HG02840 (cell line): ENCODE data around the gene STK11.
"Not testable (repeated sequence)": the region's sequence is repeated elsewhere in the genome, so short reads cannot be mapped to it uniquely, and the experiment has no call there.

Source experiments
- ATAC-seq: cut with Tn5 transposase; IDR thresholded peaks from one replicate; pipeline ENCODE4 v1.9.1; 2021; ENCODE audit warnings: mild to moderate bottlenecking, moderate library complexity, moderate number of reproducible peaks; ENCODE audit not compliant: unreplicated experiment, low FRiP score

STK11 gene

GRCh38 chr19:1168572-1169410, 36.8 kb upstream of the STK11 start:
- ATAC-seq: no peak

GRCh38 chr19:1169411-1169791, 36.2 kb upstream of the STK11 start:
- no peak for ATAC-seq

GRCh38 chr19:1169921-1170885, 35.4 kb upstream of the STK11 start:
- no peak for ATAC-seq

- ATAC-seq: no peak
These were observed 34.4 kb upstream of the STK11 start for GRCh38 chr19:1170938-1171754.

GRCh38 chr19:1171755-1172352, 33.7 kb upstream of the STK11 start:
- ATAC-seq: no peak

GRCh38 chr19:1172353-1173158, 33.0 kb upstream of the STK11 start:
- ATAC-seq: no peak

- ATAC-seq: no peak
These were observed 32.3 kb upstream of the STK11 start for GRCh38 chr19:1173159-1173844.

- peak; percentile 72 for ATAC-seq
These were observed 31.5 kb upstream of the STK11 start, which contains the start of gene SBNO2 for GRCh38 chr19:1173845-1174809. Gene SBNO2 (minus strand): TSS chr19:1174268. CDS start chr19:1154276, 19,992 bp downstream.

GRCh38 chr19:1177322-1178114, 28.1 kb upstream of the STK11 start:
- no peak for ATAC-seq

- ATAC-seq: no peak
These were observed 24.0 kb upstream of the STK11 start for GRCh38 chr19:1181606-1182005.

- ATAC-seq: no peak
These were observed 23.5 kb upstream of the STK11 start for GRCh38 chr19:1182068-1182467.

- ATAC-seq: no peak
These were observed 22.9 kb upstream of the STK11 start for GRCh38 chr19:1182727-1183126.

- ATAC-seq: no peak
These were observed 21.9 kb upstream of the STK11 start for GRCh38 chr19:1183543-1184172.

GRCh38 chr19:1189419-1189818, 16.2 kb upstream of the STK11 start:
- ATAC-seq: no peak

GRCh38 chr19:1199531-1199930, 6.0 kb upstream of the STK11 start:
- no peak for ATAC-seq

GRCh38 chr19:1200614-1201013, 5.0 kb upstream of the STK11 start:
- ATAC-seq: not testable (repeated sequence)
